HepG2 (cell line): ENCODE data around the gene CHRNB2. TPM values are rescaled to one million over a fixed set of nuclear protein-coding genes. Genes with fewer than 3 reads are reported as not detected.
A peak's percentile ranks its signal among the peaks of the same experiment; 100 is the strongest.

ENCODE experiments used
- CENPBD1 ChIP-seq: sonication (generic); formaldehyde crosslinking; IDR thresholded peaks from 2 replicates; pipeline ENCODE4 v1.8.0; 2022; ENCODE audit warnings: missing genetic modification reagents, low read depth, mild to moderate bottlenecking, borderline replicate concordance
- DR1 ChIP-seq: sonication (generic); formaldehyde crosslinking; IDR thresholded peaks from 2 replicates; pipeline ENCODE4 v1.8.0; 2021; ENCODE audit warnings: mild to moderate bottlenecking, missing genetic modification reagents, inconsistent platforms
- HMGXB4 ChIP-seq, 2 experiments: sonication (generic) in 1 of 2; formaldehyde crosslinking in 1 of 2; IDR thresholded peaks; 2 replicates each; pipeline versions ENCODE4 v1.4.0 to v1.6.1; 2018 to 2020; ENCODE audit warnings: missing genetic modification reagents in 2 of 2, borderline replicate concordance in 1 of 2, low read depth in 1 of 2, mild to moderate bottlenecking in 1 of 2, missing biosample characterization in 1 of 2
- HOXA3 ChIP-seq: sonication (generic); formaldehyde crosslinking; IDR thresholded peaks from 2 replicates; pipeline ENCODE4 v1.5.0; 2020; ENCODE audit warnings: missing genetic modification reagents
- KLF9 ChIP-seq: IDR thresholded peaks from 2 replicates; pipeline ENCODE4 v1.6.1; 2016; ENCODE audit warnings: low read depth
- MTA3 ChIP-seq: sonication (generic); formaldehyde crosslinking; IDR thresholded peaks from 2 replicates; pipeline ENCODE4 v1.4.0; 2020; ENCODE audit warnings: missing genetic modification reagents
- MTF2 ChIP-seq: sonication (generic); formaldehyde crosslinking; IDR thresholded peaks from 2 replicates; pipeline ENCODE4 v1.5.0; 2020; ENCODE audit warnings: missing genetic modification reagents, borderline replicate concordance
- PCBP1 ChIP-seq: fragments of 200-400 bp; formaldehyde crosslinking; IDR thresholded peaks from 2 replicates; pipeline ENCODE4 v1.6.1; 2017; ENCODE audit warnings: mild to moderate bottlenecking, low read depth, low read length, borderline replicate concordance
- PITX1 ChIP-seq: sonication (generic); formaldehyde crosslinking; IDR thresholded peaks from 2 replicates; pipeline ENCODE4 v1.5.1; 2020; ENCODE audit warnings: mild to moderate bottlenecking, missing genetic modification reagents
- PRPF4 ChIP-seq: fragments of 200-400 bp; formaldehyde crosslinking; IDR thresholded peaks from 2 replicates; pipeline ENCODE4 v1.6.1; 2016; ENCODE audit warnings: low read length, low read depth; ENCODE audit not compliant: poor library complexity, severe bottlenecking
- SMYD3 ChIP-seq: sonication (generic); formaldehyde crosslinking; IDR thresholded peaks from 2 replicates; pipeline ENCODE4 v1.8.1; 2023; ENCODE audit warnings: mild to moderate bottlenecking, missing genetic modification reagents
- TIGD3 ChIP-seq: sonication (generic); formaldehyde crosslinking; IDR thresholded peaks from 2 replicates; pipeline ENCODE4 v1.5.1; 2020; ENCODE audit warnings: mild to moderate bottlenecking, missing genetic modification reagents, borderline replicate concordance
- ZBED4 ChIP-seq: sonication (generic); formaldehyde crosslinking; IDR thresholded peaks from 2 replicates; pipeline ENCODE4 v1.4.0; 2020; ENCODE audit warnings: missing genetic modification reagents, borderline replicate concordance
- ZMYM2 ChIP-seq: sonication (generic); formaldehyde crosslinking; IDR thresholded peaks from 2 replicates; pipeline ENCODE4 v1.8.0; 2022; ENCODE audit warnings: mild to moderate bottlenecking, missing genetic modification reagents
- ZNF180 ChIP-seq: sonication (generic); formaldehyde crosslinking; IDR thresholded peaks from 2 replicates; pipeline ENCODE4 v1.4.0; 2020; ENCODE audit warnings: low read depth, missing genetic modification reagents, borderline replicate concordance
- ZNF235 ChIP-seq: sonication (generic); formaldehyde crosslinking; IDR thresholded peaks from 2 replicates; pipeline ENCODE4 v1.8.1; 2023; ENCODE audit warnings: mild to moderate bottlenecking, missing genetic modification reagents, borderline replicate concordance
- ZNF558 ChIP-seq: sonication (generic); formaldehyde crosslinking; IDR thresholded peaks from 2 replicates; pipeline ENCODE4 v1.9.0; 2022; ENCODE audit warnings: mild to moderate bottlenecking, missing genetic modification reagents, borderline replicate concordance
- ZNF780A ChIP-seq: sonication (generic); formaldehyde crosslinking; IDR thresholded peaks from 2 replicates; pipeline ENCODE4 v1.8.0; 2022; ENCODE audit warnings: mild to moderate bottlenecking, missing genetic modification reagents, moderate library complexity
- polyA plus RNA-seq, 8 experiments: library from polyadenylated mRNA; depleted of rRNA in 3 of 8; stranded (reverse) in 7 of 8; unstranded in 1 of 8; fragments of >200 nt; fragmentation: Illumina TruSeq in 4 of 8; extraction: Trizol in 4 of 8; gene quantifications; 2 replicates each; pipeline versions ENCODE4 v1.2.1 to v1.2.3, GENCODE V29; 2011 to 2016; ENCODE audit warnings: low read depth in 4 of 8, missing spikeins in 1 of 8, mixed read lengths in 1 of 8; ENCODE audit not compliant: insufficient read depth in 1 of 8
- total RNA-seq, 5 experiments: library from RNA; depleted of rRNA; stranded (reverse); fragments of >200 nt; fragmentation: Illumina TruSeq; extraction: Trizol; gene quantifications; 2 replicates each; pipeline ENCODE4 v1.2.3, GENCODE V29; 2016; ENCODE audit warnings: low read depth in 1 of 5

Gene CHRNB2
- total and polyA plus RNA-seq, 2 of the 13 experiments (the other 11 are each of a cell fraction or from before 2014, with no cell fraction given): 0.03 to 0.07 TPM

- TF ChIP-seq ZNF780A (CRISPR knock-in tag) (peak; percentile 76), MTF2 (peak; percentile 89; the same call in 1 of the 2 replicates), ZNF558 (CRISPR knock-in tag) (peak; percentile 88; the same call in 1 of the 2 replicates), PRPF4 (no peak), KLF9 (CRISPR knock-in tag) (0 out of 2 replicates have a peak, but pooled peaks have one; percentile 61), ZMYM2 (CRISPR knock-in tag) (no peak), CENPBD1 (CRISPR knock-in tag) (no peak; the same call in 1 of the 2 replicates), SMYD3 (CRISPR knock-in tag) (peak; percentile 87), PCBP1 (no peak), ZNF180 (CRISPR knock-in tag) (no peak), PITX1 (CRISPR knock-in tag) (no peak), MTA3 (CRISPR knock-in tag) (no peak), DR1 (CRISPR knock-in tag) (no peak), ZBED4 (CRISPR knock-in tag) (peak; percentile 96), HOXA3 (CRISPR knock-in tag) (peak; percentile 85), HMGXB4 (CRISPR knock-in tag; IDR thresholded peaks at IDR 0.05; ENCODE audit: borderline replicate concordance in 1 of 2, low read depth in 1 of 2) (no peak), ZNF235 (CRISPR knock-in tag) (peak; percentile 96), TIGD3 (CRISPR knock-in tag) (no peak)
These were observed at the start of gene CHRNB2 (continued) for GRCh38 chr1:154567386-154568156.
